IPS-NIHi11 (cell line): Measurements from ENCODE around the gene PTBP1.
"Not testable (repeated sequence)": the region's sequence is repeated elsewhere in the genome, so short reads cannot be mapped to it uniquely, and the experiment has no call there.

Source experiments
- DNase-seq: peaks from one replicate; pipeline ENCODE4 v3.0.0; 2012; ENCODE audit warnings: mixed read lengths, low spot score

The PTBP1 gene

GRCh38 chr19:810883-811489 lies 13.7 kb downstream of the PTBP1 start:
- DNase-seq, result peak; percentile 51

DNA sequence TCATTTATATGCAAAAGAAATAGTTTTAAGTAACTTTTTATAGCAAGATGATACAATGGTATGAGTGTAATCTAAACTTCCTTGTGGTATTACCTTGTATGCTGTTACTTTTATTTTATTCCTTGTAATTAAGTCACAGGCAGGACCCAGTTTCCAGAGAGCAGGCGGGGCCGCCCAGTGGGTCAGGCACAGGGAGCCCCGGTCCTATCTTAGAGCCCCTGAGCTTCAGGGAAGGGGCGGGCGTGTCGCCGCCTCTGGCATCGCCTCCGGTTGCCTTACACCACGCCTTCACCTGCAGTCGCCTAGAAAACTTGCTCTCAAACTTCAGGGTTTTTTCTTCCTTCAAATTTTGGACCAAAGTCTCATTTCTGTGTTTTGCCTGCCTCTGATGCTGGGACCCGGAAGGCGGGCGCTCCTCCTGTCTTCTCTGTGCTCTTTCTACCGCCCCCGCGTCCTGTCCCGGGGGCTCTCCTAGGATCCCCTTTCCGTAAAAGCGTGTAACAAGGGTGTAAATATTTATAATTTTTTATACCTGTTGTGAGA lies 14.3 kb downstream of the PTBP1 start:
- DNase-seq, result peak; percentile 42

DNA sequence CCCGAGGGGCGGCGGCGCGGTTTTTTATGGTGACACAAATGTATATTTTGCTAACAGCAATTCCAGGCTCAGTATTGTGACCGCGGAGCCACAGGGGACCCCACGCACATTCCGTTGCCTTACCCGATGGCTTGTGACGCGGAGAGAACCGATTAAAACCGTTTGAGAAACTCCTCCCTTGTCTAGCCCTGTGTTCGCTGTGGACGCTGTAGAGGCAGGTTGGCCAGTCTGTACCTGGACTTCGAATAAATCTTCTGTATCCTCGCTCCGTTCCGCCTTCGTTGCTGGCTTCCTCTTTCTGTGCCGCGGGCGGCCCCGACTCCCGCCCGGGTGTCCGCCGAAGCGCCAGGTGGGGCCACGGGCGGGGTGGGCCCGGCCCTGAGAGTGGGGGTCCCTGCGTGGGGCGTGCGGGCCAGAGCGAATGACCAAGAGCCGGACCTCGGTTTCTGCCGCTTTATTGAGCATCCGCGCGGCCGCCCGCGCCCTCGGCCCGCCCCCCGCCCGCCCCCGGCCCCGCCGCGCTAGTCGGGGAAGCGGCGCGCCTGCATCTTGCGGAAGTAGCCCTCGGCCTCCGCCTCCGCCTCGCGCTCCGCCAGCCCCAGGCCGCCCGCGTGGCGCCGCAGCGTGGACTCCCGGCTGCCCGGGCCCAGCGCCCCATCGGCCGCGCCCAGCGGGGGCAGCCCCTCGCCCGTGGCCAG lies 14.9 kb downstream of the PTBP1 start:
- peak; percentile 69 for DNase-seq

DNA sequence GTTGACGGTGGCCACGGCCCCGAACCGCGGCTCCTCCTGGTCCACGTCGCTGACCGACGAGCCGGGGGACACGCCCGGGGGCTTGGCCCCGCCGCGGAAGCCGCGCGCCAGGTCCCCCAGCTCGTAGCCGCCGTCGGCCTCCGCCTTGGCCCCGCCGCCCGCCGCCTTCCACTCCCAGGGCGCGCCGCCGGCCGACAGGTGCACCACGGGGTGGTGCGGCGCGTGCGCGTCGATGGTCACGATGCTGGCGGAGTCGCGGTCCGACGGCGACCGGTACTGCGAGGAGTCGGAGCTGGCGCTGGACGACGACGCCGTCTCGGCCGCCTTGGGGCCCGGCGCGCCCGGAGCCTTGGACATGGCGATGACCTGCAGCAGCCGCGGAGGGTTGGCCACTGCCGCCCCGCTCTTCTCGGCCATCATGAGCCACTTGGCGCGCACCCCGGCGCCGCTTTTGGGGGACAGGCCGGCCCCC lies 15.5 kb downstream of the PTBP1 start:
- peak; percentile 67 for DNase-seq

DNA sequence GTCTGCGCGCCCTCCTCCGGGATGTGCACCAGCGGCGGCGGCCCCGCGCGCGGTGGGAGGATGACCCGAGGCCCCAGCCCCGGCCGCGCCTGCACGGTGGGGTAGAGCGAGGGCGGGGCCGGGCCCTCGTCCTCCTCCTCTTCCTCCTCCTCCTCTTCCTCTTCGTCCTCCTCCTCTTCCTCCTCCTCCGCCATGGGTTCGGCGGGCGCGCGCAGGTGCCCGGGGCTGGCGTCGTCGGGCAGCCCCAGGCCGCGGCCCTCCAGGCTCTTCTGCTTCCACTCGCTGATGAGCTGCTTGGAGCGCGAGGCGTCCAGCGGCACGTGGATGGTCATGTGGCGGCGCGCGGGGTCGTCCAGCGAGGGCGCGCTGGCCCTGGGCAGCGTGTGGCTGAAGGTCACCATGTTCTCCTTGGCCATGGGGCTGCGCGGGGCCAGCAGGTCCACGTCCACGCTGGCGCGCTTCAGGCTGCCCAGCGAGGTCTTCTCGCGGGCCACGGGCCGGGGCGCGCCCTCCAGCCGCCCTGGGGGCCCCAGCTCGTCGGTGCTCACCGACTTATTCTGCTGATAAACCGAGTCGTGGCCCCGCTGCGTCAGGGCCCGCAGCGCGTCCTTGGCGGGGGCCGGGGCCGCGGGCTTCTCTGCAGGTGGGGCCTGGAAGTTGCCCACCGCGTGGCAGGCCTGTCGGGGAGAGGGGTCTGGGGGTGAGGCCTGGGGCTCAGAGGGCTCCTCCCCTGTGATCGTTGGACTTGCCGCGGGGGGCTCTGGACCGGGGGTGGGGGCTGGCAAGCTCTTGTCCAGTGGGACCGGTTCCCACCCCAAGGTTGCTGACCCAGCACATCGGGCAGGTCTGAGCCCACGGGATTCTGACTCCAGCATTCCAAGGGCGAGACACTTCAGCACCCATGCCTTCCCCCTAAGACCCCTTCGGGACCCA lies 16.2 kb downstream of the PTBP1 start:
- DNase-seq, result no peak

DNA sequence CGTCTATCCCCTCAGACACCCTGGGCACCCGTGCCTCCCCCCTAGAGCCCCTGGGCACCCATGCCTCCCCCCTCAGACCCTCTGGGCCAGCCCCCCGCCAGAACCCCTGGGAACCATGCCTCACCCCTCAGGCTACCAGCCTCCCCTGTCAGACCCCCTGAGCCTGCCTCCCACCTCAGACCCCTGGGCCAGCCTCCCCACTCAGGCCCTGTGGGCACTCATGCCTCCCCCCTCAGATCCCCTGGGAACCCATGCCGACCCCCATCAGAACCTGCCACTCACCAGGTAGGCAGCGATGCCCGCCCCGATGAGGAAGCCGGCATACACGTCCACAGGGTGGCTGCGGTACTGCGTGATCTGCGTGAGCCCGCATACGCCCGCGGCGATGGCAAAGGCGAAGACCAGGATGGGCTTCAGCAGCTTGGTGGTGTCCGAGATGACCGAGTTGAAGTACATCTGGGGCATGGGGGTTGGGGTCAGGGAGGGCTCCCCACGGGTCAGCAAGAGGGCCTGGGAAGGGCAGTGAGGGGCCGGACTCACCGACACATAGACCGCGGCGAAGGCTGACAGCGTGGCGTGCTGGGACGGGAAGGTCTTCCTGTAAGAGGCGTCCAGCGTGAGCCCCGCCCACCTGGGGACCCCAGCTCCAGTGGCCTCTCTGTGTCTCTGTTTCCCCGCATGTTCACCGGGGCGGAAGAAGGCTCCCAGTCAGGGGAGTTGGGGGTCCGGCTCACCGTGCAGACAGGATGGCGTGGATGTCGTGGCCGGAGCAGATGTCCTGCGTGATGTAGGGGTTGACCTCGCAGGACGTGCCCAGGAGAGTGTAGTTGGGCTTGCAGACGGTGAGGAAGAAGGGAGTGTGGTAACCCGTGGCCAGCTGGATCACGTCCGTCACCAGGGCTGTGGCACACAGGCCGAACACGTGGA lies 17.2 kb downstream of the PTBP1 start:
- no peak for DNase-seq

- DNase-seq, result no peak
Measured at GRCh38 chr19:815079-815774, 18.0 kb downstream of the PTBP1 start.

- no peak for DNase-seq
Measured at GRCh38 chr19:815775-816499, 18.7 kb downstream of the PTBP1 start.

GRCh38 chr19:816500-816857 lies 19.2 kb downstream of the PTBP1 start:
- no peak for DNase-seq

- not testable (repeated sequence) for DNase-seq
Measured at GRCh38 chr19:820212-820611, 23.0 kb downstream of the PTBP1 start.

DNA sequence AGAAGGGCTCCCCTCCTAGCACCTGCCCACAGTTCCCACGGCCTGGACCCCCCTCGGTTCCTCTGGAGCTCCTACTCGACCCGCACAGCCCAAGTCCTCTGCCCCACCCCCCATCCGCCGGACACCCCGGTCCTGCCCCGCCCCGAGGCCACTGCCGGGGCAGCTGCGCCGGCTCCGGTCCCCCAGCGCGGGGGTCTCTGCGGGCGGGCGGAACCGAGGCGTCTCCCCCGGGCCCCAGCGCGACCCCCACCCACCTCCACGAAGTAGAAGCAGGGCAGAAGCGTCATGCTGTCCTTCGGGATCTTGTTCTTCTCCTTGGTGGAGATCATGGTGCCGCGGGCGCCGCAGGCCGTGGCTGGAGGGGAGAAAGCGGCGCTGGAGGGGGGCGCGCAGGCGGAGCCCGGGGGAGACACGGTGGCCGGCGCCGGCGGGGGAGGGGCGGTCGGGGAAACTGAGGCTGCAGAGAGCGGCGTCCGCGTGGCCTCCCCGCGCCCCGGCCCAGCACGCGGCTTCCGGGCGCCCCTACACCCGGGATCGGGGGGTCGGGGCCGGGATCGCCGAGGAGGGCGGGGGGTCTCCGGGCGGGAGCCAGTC lies 24.1 kb downstream of the PTBP1 start:
- peak; percentile 80 for DNase-seq

DNA sequence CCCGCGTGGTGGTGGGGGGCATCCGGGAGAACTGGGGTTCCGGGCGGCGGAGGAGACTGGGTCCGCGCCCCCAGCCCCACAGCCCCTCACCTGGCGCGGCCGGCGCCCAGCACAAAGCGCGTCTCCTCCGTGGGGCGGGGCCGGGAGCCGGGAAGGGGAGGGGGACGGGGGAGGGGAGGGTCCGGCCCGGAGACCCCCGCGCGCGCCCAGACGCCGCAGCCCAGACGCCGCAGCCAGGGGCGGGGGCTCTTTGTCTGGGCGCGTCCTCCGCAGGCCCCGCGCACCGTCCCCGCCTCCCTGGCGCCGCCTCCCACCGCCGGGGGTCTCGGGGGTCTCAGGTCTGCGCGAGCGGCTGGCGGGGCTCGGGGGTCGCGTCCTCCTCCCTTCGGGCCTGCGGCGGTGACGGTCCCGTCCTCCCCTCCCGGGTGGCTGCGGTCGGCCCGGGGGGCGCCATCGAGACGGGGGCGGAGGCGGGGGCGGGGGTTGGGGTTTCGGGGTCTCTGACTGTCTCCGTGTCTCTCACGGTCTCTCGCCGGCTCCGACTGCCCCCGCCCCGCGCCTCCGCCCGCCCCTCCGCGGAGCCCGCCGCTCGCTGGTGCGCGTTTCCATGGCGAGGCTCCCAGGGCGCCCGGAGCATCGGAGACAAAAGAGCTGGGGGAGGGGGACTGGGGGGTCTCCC lies 24.7 kb downstream of the PTBP1 start, which contains the start of gene PLPPR3:
TSS of gene PLPPR3 (minus strand) at position 131 of the 679 bp plus-strand sequence. CDS start 396 bp downstream, outside the sequence.
- peak; percentile 90 for DNase-seq

- no peak for DNase-seq
Measured at GRCh38 chr19:823565-824121, 26.4 kb downstream of the PTBP1 start.

DNA sequence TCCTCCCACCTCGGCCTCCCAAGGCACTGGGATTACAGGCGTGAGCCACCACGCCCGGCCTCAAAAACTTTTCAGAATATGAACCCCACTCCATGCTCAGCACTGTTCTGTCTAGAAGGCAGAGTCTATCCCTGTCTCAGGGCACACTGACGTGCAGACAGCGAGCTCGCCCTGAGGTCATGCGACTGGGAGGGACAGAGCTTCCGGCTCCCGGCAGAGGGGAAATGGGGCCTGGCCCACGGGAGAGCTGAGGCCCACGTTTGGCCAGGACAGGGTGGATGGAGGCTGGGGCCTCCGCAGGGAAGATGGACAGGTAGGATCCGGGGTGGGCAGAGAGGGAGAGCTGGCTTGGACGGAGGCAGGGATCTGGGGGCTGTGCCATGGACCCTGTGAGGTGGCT lies 27.6 kb downstream of the PTBP1 start:
- DNase-seq, result no peak

- DNase-seq, result no peak
Measured at GRCh38 chr19:825897-826644, 28.8 kb downstream of the PTBP1 start.

GRCh38 chr19:827314-827709 lies 30.1 kb downstream of the PTBP1 start:
- no peak for DNase-seq

- DNase-seq, result no peak
Measured at GRCh38 chr19:827710-828321, 30.6 kb downstream of the PTBP1 start, which contains the start of gene AZU1. TSS of gene AZU1 (plus strand) at chr19:827837. CDS start at chr19:827847, 10 bp downstream.
